DMS 273 (cell line): ENCODE data around the gene VTI1A.
"Not testable (repeated sequence)": the region's sequence is repeated elsewhere in the genome, so short reads cannot be mapped to it uniquely, and the experiment has no call there.

ENCODE experiments used
- DNase-seq: peaks from one replicate; lab custom pipeline; 2025; ENCODE audit not compliant: unreplicated experiment; lab: John Stamatoyannopoulos, UW

The VTI1A gene

GRCh38 chr10:112849546-112849945 lies 402.5 kb downstream of the VTI1A start:
- no peak for DNase-seq

- no peak for DNase-seq
Measured at GRCh38 chr10:112851181-112851580, 404.2 kb downstream of the VTI1A start.

- no peak for DNase-seq
Measured at GRCh38 chr10:112851588-112852211, 404.7 kb downstream of the VTI1A start.

GRCh38 chr10:112852306-112852705 lies 405.3 kb downstream of the VTI1A start:
- no peak for DNase-seq

- no peak for DNase-seq
Measured at GRCh38 chr10:112855134-112855533, 408.1 kb downstream of the VTI1A start.

GRCh38 chr10:112857493-112857892 lies 410.5 kb downstream of the VTI1A start:
- DNase-seq: no peak

GRCh38 chr10:112858986-112859651 lies 412.1 kb downstream of the VTI1A start:
- DNase-seq: no peak

- DNase-seq: no peak
Measured at GRCh38 chr10:112859793-112860192, 412.8 kb downstream of the VTI1A start.

GRCh38 chr10:112863461-112863860 lies 416.4 kb downstream of the VTI1A start:
- not testable (repeated sequence) for DNase-seq
